DLD1 (cell line): ENCODE results near the gene JAK2.

Experiments
- in situ Hi-C: cut with HindIII; loops from 2 replicates; pipeline ENCODE4 v1.10.0; 2017; ENCODE audit warnings: low sequenced_read_pairs

Gene JAK2

DNA sequence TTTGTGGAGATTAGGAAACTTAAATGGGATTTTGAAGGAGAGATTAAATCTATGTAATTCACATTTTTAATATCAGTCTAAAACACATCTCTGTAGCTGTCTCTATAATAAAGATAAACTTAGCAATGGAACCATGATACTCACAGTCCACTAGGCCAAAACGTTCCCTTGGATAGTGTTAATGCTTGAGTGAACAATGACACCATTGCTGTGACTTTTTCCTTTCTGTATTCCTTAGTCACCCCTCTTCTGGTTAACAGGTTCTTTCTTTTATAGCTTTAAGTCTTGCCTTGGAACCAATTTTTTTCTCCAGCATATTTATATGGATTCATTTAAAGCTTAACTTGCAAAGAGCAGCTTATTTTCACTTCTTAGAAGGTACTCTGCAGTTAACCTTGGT, 137.0 kb downstream of the JAK2 start:
- in situ Hi-C loops: no loop called here

DNA sequence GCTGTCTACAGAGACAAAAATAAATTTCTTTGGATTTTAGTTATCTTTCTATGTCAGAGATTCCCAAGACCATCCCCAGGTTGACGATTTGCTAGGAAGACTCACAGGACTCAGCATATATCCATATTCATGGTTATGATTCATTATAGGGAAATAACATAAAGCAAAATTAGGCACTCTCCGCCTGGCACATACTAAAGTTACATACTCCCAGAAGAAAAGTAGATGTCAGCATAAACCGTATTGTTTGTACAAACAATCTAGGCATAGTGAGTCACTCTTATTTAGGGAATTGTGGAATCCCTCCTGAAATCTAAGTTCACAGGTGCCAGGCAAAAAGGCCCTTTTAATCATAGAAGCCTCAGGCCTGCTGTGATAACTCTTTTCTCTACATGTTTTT, 137.4 kb downstream of the JAK2 start:
- in situ Hi-C loops: no loop called here

DNA sequence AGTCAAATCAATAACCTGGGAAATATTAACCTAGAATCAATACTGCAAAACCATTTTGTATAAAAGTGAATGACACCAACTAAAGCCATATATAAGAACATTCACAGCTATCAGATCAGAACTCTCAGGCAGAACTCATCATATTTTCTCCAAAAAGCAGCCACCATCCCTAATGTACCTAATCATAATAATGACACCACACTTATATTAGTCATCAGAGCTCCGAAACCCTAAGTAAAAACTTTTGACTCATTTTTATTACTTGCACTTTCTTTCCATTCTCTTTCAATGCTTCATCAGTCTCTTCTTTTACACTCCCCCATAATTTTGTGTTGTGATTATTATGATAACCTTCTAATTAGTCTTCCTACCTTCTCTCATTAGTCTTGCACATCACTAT, 155.1 kb downstream of the JAK2 start:
- in situ Hi-C loops: no loop called here

DNA sequence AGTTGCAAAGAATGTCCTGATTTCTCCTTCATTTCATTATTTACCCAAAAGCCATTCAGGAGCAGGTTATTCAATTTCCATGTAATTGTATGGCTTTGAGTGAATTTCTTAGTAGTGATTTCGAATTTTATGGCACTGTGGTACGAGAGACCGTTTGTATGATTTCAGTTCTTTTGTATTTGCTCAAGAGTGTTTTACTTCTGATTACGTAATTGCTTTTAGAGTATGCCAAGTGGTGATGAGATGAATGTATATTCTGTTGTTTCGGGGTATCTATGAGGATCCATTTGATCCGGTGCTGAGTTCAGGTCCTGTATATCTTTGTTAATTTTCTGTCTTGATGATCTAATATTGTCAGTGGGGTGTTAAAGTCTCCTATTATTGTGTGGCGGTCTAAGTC, 159.1 kb downstream of the JAK2 start:
- in situ Hi-C loops: no loop called here

DNA sequence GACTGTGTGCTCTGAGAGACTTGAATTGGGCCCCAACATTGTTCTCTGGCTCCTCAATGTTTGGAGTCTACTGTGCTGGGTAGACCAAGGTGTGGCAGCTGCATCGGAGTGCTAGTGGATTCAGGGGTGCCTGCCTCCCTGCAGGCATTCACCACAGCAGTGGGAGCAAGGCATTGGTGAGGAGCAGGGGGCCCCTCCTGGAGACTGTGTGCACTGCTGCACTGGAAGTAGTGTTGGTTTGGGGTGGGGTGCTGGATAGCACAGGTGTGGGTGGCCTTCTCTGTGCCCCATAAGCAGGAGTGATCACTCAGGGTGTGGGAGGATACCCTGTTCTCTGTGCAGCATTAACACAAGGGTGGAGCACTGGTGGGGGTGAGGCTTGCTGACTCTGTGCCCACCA, 161.2 kb downstream of the JAK2 start:
- in situ Hi-C loops: no loop called here
